Measurements from ENCODE around the gene TMCO1.
"Not testable (repeated sequence)": the region's sequence is repeated elsewhere in the genome, so short reads cannot be mapped to it uniquely, and the experiment has no call there.

The TMCO1 gene

DNA sequence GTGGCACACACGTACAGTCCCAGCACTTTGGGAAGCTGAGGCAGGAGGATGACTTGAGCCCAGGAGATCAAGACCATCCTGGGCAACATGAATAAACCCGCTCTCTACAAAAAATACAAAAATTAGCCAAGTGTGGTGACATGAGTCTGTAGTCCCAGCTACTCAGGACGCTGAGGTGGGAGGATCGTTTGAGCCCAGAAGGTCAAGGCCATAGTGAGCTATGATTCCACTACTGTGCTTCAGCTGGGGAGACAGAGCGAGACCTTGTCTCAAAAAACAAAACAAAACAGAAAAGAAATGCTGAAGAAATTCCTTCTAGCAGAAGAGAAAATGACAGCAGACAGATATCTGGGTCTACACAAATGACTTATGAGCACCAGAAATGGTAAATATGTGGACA is 80.6 kb downstream of the TMCO1 start:
- TF ChIP-seq, protein P1, sequence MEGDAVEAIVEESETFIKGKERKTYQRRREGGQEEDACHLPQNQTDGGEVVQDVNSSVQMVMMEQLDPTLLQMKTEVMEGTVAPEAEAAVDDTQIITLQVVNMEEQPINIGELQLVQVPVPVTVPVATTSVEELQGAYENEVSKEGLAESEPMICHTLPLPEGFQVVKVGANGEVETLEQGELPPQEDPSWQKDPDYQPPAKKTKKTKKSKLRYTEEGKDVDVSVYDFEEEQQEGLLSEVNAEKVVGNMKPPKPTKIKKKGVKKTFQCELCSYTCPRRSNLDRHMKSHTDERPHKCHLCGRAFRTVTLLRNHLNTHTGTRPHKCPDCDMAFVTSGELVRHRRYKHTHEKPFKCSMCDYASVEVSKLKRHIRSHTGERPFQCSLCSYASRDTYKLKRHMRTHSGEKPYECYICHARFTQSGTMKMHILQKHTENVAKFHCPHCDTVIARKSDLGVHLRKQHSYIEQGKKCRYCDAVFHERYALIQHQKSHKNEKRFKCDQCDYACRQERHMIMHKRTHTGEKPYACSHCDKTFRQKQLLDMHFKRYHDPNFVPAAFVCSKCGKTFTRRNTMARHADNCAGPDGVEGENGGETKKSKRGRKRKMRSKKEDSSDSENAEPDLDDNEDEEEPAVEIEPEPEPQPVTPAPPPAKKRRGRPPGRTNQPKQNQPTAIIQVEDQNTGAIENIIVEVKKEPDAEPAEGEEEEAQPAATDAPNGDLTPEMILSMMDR (IDR thresholded peaks at IDR 0.05; ENCODE audit: low read depth, low read length) = no peak
- no peak for DNase-seq (ENCODE audit: low read depth in 2 of 2)
- no peak overlapping the region for H3K4me3 ChIP-seq (replicated peaks in 1 of 2; ENCODE audit: low read depth in 2 of 2, low read length in 2 of 2)

DNA sequence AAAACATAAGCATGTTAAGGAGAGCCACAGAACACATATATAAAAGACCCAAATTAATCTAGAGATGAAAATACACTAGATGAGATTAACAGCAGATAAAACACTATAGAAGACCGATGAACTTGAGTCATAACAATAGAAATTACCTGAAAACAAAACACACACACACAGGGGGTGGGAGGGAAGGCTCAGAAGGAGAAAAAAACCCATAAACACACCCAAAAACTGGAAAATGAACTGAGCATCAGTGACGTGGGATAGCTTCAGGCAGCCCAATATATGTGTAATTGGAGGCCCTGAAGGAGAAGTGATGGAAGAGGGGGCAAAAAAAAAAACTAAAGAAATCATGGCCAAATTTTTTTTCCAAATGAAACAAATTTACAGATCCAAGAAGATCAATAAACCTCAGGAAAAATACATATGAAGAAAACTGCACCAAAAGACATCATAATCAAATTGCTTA is 81.7 kb downstream of the TMCO1 start:
- no peak overlapping the region for H3K4me3 ChIP-seq (replicated peaks in 1 of 2; ENCODE audit: low read depth in 2 of 2, low read length in 2 of 2)
- TF ChIP-seq, protein P1 (IDR thresholded peaks at IDR 0.05; ENCODE audit: low read depth, low read length) = no peak
- no peak for DNase-seq (ENCODE audit: low read depth in 2 of 2)

DNA sequence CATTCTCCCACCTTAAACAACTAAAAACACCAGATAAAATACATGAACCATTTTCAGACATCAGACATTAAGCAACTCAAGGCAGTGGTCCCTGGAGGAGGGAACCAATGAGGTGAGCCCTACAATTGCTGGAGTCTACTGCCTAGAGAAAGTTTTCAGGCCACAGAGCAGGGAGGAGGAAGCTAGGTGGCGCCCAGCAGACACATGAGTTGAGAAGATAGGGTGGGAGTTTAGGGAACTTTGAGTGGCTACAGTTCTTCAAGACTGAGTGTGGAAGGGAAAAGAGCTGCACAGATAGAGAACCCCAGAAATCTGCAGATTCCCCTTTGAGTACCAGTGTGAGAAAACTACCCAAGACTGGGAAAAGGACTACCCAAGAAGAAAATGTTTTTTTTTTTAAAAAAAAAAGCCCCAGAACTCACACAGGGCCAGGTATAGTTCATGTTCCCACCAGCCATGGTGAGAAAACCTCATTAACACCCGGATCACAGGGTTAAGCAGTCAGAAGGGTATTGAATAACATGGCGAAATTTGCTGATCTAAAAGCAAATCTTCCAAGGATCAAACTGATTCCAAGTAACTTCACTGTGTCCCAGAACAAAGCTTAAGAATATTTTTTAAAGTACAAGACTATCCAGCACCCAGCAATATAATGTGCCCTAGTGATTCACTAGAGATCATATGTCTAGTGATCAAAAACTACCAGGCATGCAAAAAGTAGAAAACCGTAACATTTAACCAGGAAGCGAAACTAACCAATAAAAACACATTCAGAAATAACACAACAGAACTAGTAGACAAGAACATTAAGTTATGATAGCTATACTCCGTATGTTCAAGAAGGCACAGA is 82.3 kb downstream of the TMCO1 start:
- no peak overlapping the region for H3K4me3 ChIP-seq (replicated peaks in 1 of 2; ENCODE audit: low read depth in 2 of 2, low read length in 2 of 2)
- DNase-seq (ENCODE audit: low read depth in 2 of 2) = no peak
- TF ChIP-seq, protein P1 (IDR thresholded peaks at IDR 0.05; ENCODE audit: low read depth, low read length) = no peak

DNA sequence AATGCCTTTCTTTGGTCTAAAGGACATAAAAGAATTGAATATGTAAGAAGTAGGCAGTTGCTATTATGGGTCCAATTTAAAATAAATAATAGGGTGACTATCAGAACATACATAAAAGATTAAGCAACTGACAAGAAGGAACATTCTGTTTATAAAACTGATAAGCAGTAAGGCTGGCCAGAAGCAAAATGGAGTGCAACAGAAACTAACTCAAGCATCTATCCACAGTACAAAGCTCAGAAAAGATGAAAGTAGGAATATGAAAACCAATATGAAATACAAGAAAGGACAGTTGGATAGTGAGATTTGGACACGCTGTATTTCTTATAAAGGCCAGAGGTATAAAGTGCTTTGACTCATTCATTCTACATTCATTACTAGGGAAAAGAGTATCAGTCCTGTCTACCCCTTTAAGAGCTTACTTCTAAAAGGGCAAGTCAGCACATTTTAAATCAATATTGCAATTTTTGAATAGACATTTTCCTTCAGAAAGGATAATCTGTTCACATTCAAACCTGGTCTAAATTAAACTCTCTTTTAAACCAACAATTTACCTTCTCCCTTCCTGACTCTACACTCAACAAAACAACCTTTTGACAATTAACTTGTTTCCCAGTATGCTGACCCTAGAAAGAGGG is 84.7 kb downstream of the TMCO1 start:
- TF ChIP-seq, protein P1 (IDR thresholded peaks at IDR 0.05; ENCODE audit: low read depth, low read length) = no peak
- no peak overlapping the region for H3K4me3 ChIP-seq (replicated peaks in 1 of 2; ENCODE audit: low read depth in 2 of 2, low read length in 2 of 2)
- DNase-seq (ENCODE audit: low read depth in 2 of 2) = no peak

DNA sequence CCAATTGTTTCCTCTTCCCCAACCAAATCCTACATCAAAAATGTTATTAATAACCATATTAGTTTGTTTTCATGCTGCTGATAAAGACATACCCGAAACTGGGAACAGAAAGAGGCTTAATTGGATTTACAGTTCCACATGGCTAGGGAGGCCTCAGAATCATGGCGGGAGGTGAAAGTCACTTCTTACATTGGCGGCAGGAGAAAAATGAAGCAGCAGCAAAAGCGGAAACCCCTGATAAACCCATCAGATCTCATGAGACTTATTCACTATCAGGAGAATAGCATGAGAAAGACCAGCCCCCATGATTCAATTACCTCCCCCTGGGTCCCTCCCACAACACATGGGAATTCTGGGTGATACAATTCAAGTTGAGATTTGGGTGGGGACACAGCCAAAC is 87.9 kb downstream of the TMCO1 start:
- not testable (repeated sequence) for H3K4me3 ChIP-seq (replicated peaks in 1 of 2; ENCODE audit: low read depth in 2 of 2, low read length in 2 of 2); DNase-seq (ENCODE audit: low read depth in 2 of 2)

DNA sequence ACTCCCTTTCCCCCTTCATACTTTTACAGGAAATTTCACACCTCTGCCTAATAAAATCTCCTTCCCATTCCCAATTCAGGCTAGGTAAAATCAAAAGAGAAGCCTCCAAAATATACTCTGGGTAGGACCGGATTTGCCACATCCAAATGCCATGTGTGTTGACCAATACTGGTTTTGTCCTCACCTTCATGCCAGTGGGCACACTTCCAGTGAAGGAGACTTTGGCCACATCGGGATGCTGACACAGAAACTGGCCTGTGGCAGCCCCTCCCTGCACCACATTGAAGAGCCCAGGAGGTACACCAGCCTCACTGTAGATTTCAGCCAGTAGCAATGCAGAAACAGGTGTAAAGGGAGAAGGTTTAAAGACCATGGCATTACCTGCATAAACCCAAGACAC is 88.4 kb downstream of the TMCO1 start:
- TF ChIP-seq, protein P1 (IDR thresholded peaks at IDR 0.05; ENCODE audit: low read depth, low read length) = no peak
- no peak overlapping the region for H3K4me3 ChIP-seq (replicated peaks in 1 of 2; ENCODE audit: low read depth in 2 of 2, low read length in 2 of 2)
- no peak for DNase-seq (ENCODE audit: low read depth in 2 of 2)

DNA sequence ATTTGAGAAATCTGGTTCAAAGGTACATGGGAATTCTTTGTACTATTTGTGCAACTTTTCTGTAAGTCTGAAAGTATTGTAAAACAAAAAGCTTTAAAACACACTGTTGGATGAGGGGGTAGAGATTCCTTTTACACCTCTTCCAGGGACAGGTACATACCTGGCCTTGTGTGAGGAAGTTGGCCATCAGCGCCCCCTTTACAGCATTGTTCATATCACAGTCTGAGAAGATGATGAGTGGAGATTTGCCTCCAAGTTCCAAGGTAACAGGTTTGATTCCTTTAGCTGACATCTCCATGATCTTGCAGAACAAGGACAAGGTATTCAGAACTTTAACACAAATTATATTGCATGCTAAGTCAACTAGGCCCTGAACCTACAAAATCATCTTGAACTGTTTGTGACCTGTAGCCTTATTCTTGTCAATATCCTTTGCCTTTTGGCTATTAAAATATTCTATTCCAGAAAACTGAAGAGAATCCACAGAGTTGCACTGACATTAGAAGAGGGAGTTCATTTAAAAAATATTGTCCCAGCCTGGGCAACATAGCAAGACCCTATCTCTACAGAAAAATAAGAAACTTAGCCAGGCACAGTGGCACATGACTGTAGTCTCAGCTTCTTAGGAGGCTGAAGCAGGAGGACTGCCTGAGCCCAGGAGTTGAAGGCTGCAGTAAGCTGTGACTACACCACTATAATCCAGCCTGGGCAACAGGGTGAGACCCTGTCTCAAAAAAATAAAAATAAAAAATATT is 89.2 kb downstream of the TMCO1 start:
- no peak for DNase-seq (ENCODE audit: low read depth in 2 of 2)
- TF ChIP-seq, protein P1 (IDR thresholded peaks at IDR 0.05; ENCODE audit: low read depth, low read length) = no peak
- H3K4me3 ChIP-seq (replicated peaks in 1 of 2; ENCODE audit: low read depth in 2 of 2, low read length in 2 of 2) = no peak overlapping the region

All from cardiac fibroblast (primary cell).